PC-9 (cell line): ENCODE measurements around the gene MCMBP.

Source experiments
- CTCF ChIP-seq: fragments of 200-600 bp; sonication (generic); conservative IDR thresholded peaks from 2 replicates; pipeline ENCODE4 v1.6.1; 2017; ENCODE audit warnings: mixed run types, antibody characterized with exemption, mild to moderate bottlenecking, moderate library complexity
- EZH2 ChIP-seq: fragments of 200-600 bp; sonication (generic); IDR thresholded peaks from 2 replicates; pipeline ENCODE4 v1.8.0; 2017; ENCODE audit warnings: antibody characterized with exemption, low read depth

GRCh38 chr10:119817991-119818888 is 54.4 kb downstream of the MCMBP start:
- TF ChIP-seq CTCF (no peak), EZH2 (no peak)
